Stomach (tissue), 9 donors: ENCODE measurements around the gene OBP2B. TPM values are rescaled to one million over a fixed set of nuclear protein-coding genes. Genes with fewer than 3 reads are reported as not detected.

Experiments used
- DNase-seq, 2 donors: peaks; one replicate each; pipeline versions ENCODE4 v3.0.0 to v3.0.0-alpha.2; 2013 to 2019
- H3K27ac ChIP-seq, 5 donors: fragments of 200-600 bp in 4 of 5; sonication (generic) in 4 of 5; one replicate each; pipeline ENCODE4 v1.5.1; 2013 to 2019; ENCODE audit warnings: mild to moderate bottlenecking in 1 of 5, moderate library complexity in 1 of 5
- H3K27me3 ChIP-seq, 3 donors: fragments of 200-600 bp; sonication (generic); one replicate each; pipeline ENCODE4 v1.5.1; 2017 to 2019; ENCODE audit warnings: mixed run types in 1 of 3
- H3K36me3 ChIP-seq, 4 donors: fragments of 200-600 bp; sonication (generic); 1 replicate in 3 of 4; 2 replicates in 1 of 4; pipeline ENCODE4 v1.5.1; 2016 to 2019
- H3K4me1 ChIP-seq, 4 donors: fragments of 200-600 bp; sonication (generic); one replicate each; pipeline ENCODE4 v1.5.1; 2016 to 2019
- H3K4me3 ChIP-seq, 4 donors: fragments of 200-600 bp; sonication (generic) in 3 of 4; one replicate each; pipeline ENCODE4 v1.5.1; 2016 to 2019; ENCODE audit warnings: mild to moderate bottlenecking in 1 of 4
- H3K9me3 ChIP-seq, 4 donors: fragments of 200-600 bp; sonication (generic); one replicate each; pipeline ENCODE4 v1.5.1; 2016 to 2019
- CTCF ChIP-seq, 7 experiments: fragments of 450-650 bp in 4 of 7; fragments of 200-600 bp in 3 of 7; sonication (generic) in 3 of 7; IDR thresholded peaks; one replicate each; pipeline ENCODE4 v1.5.1; 2016 to 2019; ENCODE audit warnings: antibody characterized with exemption in 7 of 7, control low read depth in 2 of 7, mild to moderate bottlenecking in 1 of 7
- EP300 ChIP-seq: sonication (generic); formaldehyde crosslinking; IDR thresholded peaks from one replicate; pipeline ENCODE4 v1.6.1; 2017; ENCODE audit warnings: antibody characterized with exemption
- POLR2A ChIP-seq, 4 donors: fragments of 450-650 bp; IDR thresholded peaks; one replicate each; pipeline ENCODE4 v1.6.1; 2016; ENCODE audit warnings: antibody characterized with exemption in 4 of 4, control low read depth in 2 of 4, mild to moderate bottlenecking in 1 of 4, moderate library complexity in 1 of 4
- POLR2AphosphoS5 ChIP-seq, 3 donors: sonication (generic); formaldehyde crosslinking; IDR thresholded peaks; one replicate each; pipeline ENCODE4 v1.6.1; 2016; ENCODE audit warnings: antibody characterized with exemption in 3 of 3
- WGBS, 5 donors: extraction: QIAGEN DNeasy Blood & Tissue Kit in 3 of 5; methylation state at CpG; one replicate each; pipeline versions ENCODE4 v1.1.5 to v1.1.7; 2013 to 2018; 5-methylcytosine and 5-hydroxymethylcytosine counted together
- intact Hi-C: fragments of 100-400 bp; cut with DNase I; formaldehyde crosslinking; loops from one replicate; pipeline ENCODE4 v1.15.1; 2023; ENCODE audit warnings: low total_unique reads
- polyA plus RNA-seq, 3 donors: library from polyadenylated mRNA; stranded (reverse); fragments of 200-250 nt; gene quantifications; one replicate each; pipeline ENCODE4 v1.2.3, GENCODE V29; 2013
- total RNA-seq, 5 donors: library from RNA; depleted of rRNA; stranded (reverse); fragments of >200 nt; gene quantifications; one replicate each; pipeline versions ENCODE4 v1.1.0 to v1.2.3, GENCODE V29; 2014 to 2016
- donor health status: healthy with polysubstance abuse.
- donor health status: Bipolar disorder and iron deficiency.
- donor health status: healthy.

The OBP2B gene
- total and polyA plus RNA-seq, 8 donors, result not detected

DNA sequence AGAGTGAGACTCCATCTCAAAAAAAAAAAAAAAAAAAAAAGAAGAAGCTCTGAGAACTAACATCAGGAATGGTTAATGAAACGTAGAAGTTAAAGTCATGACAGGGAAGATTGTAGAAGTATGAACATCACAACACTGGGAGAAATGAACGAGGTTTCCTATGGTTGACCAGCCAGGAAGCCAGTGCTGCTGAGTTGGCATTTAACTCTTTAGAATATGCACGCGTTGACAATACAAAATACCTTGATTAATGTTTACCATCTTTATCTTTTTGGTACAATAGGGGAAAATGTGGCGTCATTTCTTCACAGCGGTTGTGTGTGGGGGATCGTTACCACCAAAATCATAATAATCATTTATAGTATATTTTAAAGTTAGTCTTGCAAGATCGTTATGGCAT lies 33.9 kb upstream of the OBP2B start:
- peaks cover 0 to 67% (median 0%) of the 10 kb centered on the region in 3 donors for H3K27me3 ChIP-seq
- 50 to 69% (median 61%) methylated on average over 8 of the region's 8 CpGs for WGBS, 5 donors
- H3K9me3 ChIP-seq, result no peaks in the 10 kb centered on the region
- intact Hi-C loops, result no loop called here
- no peak for TF ChIP-seq POLR2AphosphoS5 (IDR thresholded peaks at IDR 0.05)
- TF ChIP-seq CTCF (IDR thresholded peaks at IDR 0.05), result no peak
- TF ChIP-seq POLR2A (IDR thresholded peaks at IDR 0.05), result no peak
- no peak for TF ChIP-seq EP300
- DNase-seq, result no peak
- no peaks in the 10 kb centered on the region for H3K36me3 ChIP-seq
- no peak overlapping the region for H3K27ac ChIP-seq
- peaks cover 14 to 18% (median 16%) of the 10 kb centered on the region in 4 donors for H3K4me1 ChIP-seq
- no peak overlapping the region for H3K4me3 ChIP-seq

- TF ChIP-seq CTCF (IDR thresholded peaks at IDR 0.05), result no peak
- Histone ChIP-seq H3K4me1 (peaks cover 14 to 19% (median 18%) of the 10 kb centered on the region in 4 donors), H3K27me3 (peaks cover 0 to 61% (median 0%) of the 10 kb centered on the region in 3 donors), H3K36me3 (no peaks in the 10 kb centered on the region), H3K4me3 (no peak overlapping the region), H3K9me3 (no peaks in the 10 kb centered on the region), H3K27ac (no peak overlapping the region)
- 82 to 94% (median 89%) methylated on average over 14 of the region's 14 CpGs for WGBS, 5 donors
- no peak for DNase-seq
- intact Hi-C loops, result no loop called here
Observed at GRCh38 chr9:133242241-133242640, 33.2 kb upstream of the OBP2B start.

GRCh38 chr9:133239533-133240090 lies 30.6 kb upstream of the OBP2B start:
- H3K36me3 ChIP-seq, result no peaks in the 10 kb centered on the region
- peaks cover 0 to 55% (median 0%) of the 10 kb centered on the region in 3 donors for H3K27me3 ChIP-seq
- WGBS, 5 donors, result 81 to 91% (median 84%) methylated on average over 11 to 18 of the region's 18 CpGs
- H3K9me3 ChIP-seq, result no peaks in the 10 kb centered on the region
- TF ChIP-seq EP300 (no peak), POLR2AphosphoS5 (IDR thresholded peaks at IDR 0.05) (no peak), CTCF (IDR thresholded peaks at IDR 0.05) (no peak), POLR2A (IDR thresholded peaks at IDR 0.05) (no peak)
- peak overlapping the region in 1 of 4 donors; percentile 39 for H3K4me3 ChIP-seq
- peak overlapping the region in 3 of 5 donors; percentile 56 to 70 (median 58) for H3K27ac ChIP-seq
- intact Hi-C loops, result no loop called here
- peak in 1 of 2 donors; percentile 22 for DNase-seq
- peaks cover 14 to 21% (median 18%) of the 10 kb centered on the region in 4 donors for H3K4me1 ChIP-seq

- intact Hi-C loops, result no loop called here
- peak overlapping the region; percentile 5 to 70 (median 56) for H3K27ac ChIP-seq
- H3K9me3 ChIP-seq, result no peaks in the 10 kb centered on the region
- DNase-seq, result peak; percentile 74 to 91
- H3K27me3 ChIP-seq, result peaks cover 0 to 53% (median 0%) of the 10 kb centered on the region in 3 donors
- 11 to 16% (median 11%) methylated on average over 17 to 26 of the region's 26 CpGs for WGBS, 5 donors
- peak overlapping the region; percentile 29 to 39 (median 34) for H3K4me3 ChIP-seq
- no peak for TF ChIP-seq EP300
- peak in 1 of 3 donors; percentile 11 for TF ChIP-seq POLR2AphosphoS5 (IDR thresholded peaks at IDR 0.05)
- peak in 4 of 7 experiments; percentile 28 to 64 (median 50) for TF ChIP-seq CTCF (IDR thresholded peaks at IDR 0.05)
- no peak for TF ChIP-seq POLR2A (IDR thresholded peaks at IDR 0.05)
- no peaks in the 10 kb centered on the region for H3K36me3 ChIP-seq
- H3K4me1 ChIP-seq, result peaks cover 14 to 21% (median 18%) of the 10 kb centered on the region in 4 donors
Observed at GRCh38 chr9:133238851-133239532, 29.9 kb upstream of the OBP2B start.
